GM12878 (cell line): Measurements from ENCODE around the gene COL4A5. TPM values are rescaled to one million over a fixed set of nuclear protein-coding genes. Genes with fewer than 3 reads are reported as not detected.

ENCODE experiments used
- ATAC-seq: fragments of 200-7000 bp; cut with Tn5 transposase; 3 replicates; pipeline ENCODE4 v1.9.1; 2020; ENCODE audit warnings: mild to moderate bottlenecking, moderate library complexity
- BruUV-seq: library from RNA; stranded (reverse); fragments of 400-500 nt; replicated peaks from 2 replicates; lab custom pipeline; 2021; lab: Mats Ljungman, UMichigan
- CTCF ChIA-PET: fragments of 300-600 bp; sonication (Branson Sonifier 250); formaldehyde crosslinking; extraction: SDS; loops from one replicate; lab custom pipeline; 2021; ENCODE audit warnings: inconsistent platforms; lab: Yijun Ruan, JAX
- POLR2A ChIA-PET: fragments of 350-600 bp; formaldehyde crosslinking; extraction: SDS; loops from one replicate; lab custom pipeline; 2021; ENCODE audit warnings: inconsistent platforms; lab: Charles Lee
- RAD21 ChIA-PET: fragments of 300-600 bp; sonication (Branson Sonifier 250); formaldehyde crosslinking; loops from one replicate; lab custom pipeline; 2023; ENCODE audit warnings: antibody characterized with exemption; ENCODE audit not compliant: unreplicated experiment; lab: Charles Lee
- SMC1A ChIA-PET: fragments of 300-600 bp; sonication (Branson Sonifier 250); formaldehyde crosslinking; loops from one replicate; lab custom pipeline; 2023; ENCODE audit not compliant: unreplicated experiment, uncharacterized antibody; lab: Charles Lee
- DNase-seq: peaks from one replicate; pipeline ENCODE4 v3.0.0-alpha.2; 2011; ENCODE audit warnings: low read depth, low spot score
- FAIRE-seq: peaks from 3 replicates; lab custom pipeline; 2011; peaks lifted over from hg19 to GRCh38; lab: Jason Lieb, UNC
- H2AFZ ChIP-seq: 2 replicates; pipeline ENCODE4 v1.6.0; 2011; ENCODE audit warnings: low read depth, low read length, control low read depth; ENCODE audit not compliant: control insufficient read depth
- H3K27ac ChIP-seq: 2 replicates; pipeline ENCODE4 v1.5.1; 2011; ENCODE audit warnings: control low read depth; ENCODE audit not compliant: control insufficient read depth, insufficient read depth
- H3K27me3 ChIP-seq, 2 experiments: replicated peaks in 1 of 2; 2 replicates each; pipeline versions ENCODE4 v1.6.0 to v1.6.1; 2011; ENCODE audit warnings: low read length in 1 of 2; ENCODE audit not compliant: control insufficient read depth in 2 of 2, insufficient read depth in 2 of 2
- H3K36me3 ChIP-seq, 2 experiments: 2 replicates each; pipeline ENCODE4 v1.5.1; 2011; ENCODE audit warnings: low read length in 1 of 2; ENCODE audit not compliant: control insufficient read depth in 2 of 2, insufficient read depth in 2 of 2
- H3K4me1 ChIP-seq: 2 replicates; pipeline ENCODE4 v1.6.1; 2011; ENCODE audit warnings: mild to moderate bottlenecking, low read length, moderate library complexity, mixed read lengths; ENCODE audit not compliant: control insufficient read depth, insufficient read depth
- H3K4me2 ChIP-seq: 2 replicates; pipeline ENCODE4 v1.6.0; 2011; ENCODE audit warnings: control low read depth; ENCODE audit not compliant: control insufficient read depth, insufficient read depth
- H3K4me3 ChIP-seq: fragments of 200-600 bp; sonication (generic); 2 replicates; pipeline ENCODE4 v1.5.1; 2016
- H3K79me2 ChIP-seq: 2 replicates; pipeline ENCODE4 v1.6.0; 2011; ENCODE audit warnings: low read length; ENCODE audit not compliant: control insufficient read depth, insufficient read depth
- H3K9ac ChIP-seq: 2 replicates; pipeline ENCODE4 v1.8.0; 2011; ENCODE audit warnings: low read length, control low read depth, mixed read lengths; ENCODE audit not compliant: control insufficient read depth, insufficient read depth
- H3K9me3 ChIP-seq: replicated peaks from 3 replicates; pipeline ENCODE4 v1.5.1; 2011; ENCODE audit warnings: mild to moderate bottlenecking, low read length; ENCODE audit not compliant: control insufficient read depth, insufficient read depth
- H4K20me1 ChIP-seq: 2 replicates; pipeline ENCODE4 v1.6.0; 2011; ENCODE audit not compliant: control insufficient read depth, insufficient read depth
- CEBPZ ChIP-seq: fragments of 150-350 bp; IDR thresholded peaks from 2 replicates; pipeline ENCODE4 v1.6.1; 2016; ENCODE audit warnings: low read depth, low read length
- LARP7 ChIP-seq: fragments of 450-650 bp; IDR thresholded peaks from 2 replicates; pipeline ENCODE4 v1.6.1; 2017; ENCODE audit warnings: mild to moderate bottlenecking
- MEF2B ChIP-seq: fragments of 450-650 bp; IDR thresholded peaks from 2 replicates; pipeline ENCODE4 v1.6.1; 2018; ENCODE audit warnings: mild to moderate bottlenecking, moderate library complexity; ENCODE audit not compliant: partially characterized antibody, poor library complexity, severe bottlenecking
- NR2F1 ChIP-seq: fragments of 450-650 bp; conservative IDR thresholded peaks from 2 replicates; pipeline ENCODE4 v1.6.1; 2017; ENCODE audit warnings: mild to moderate bottlenecking
- NRF1 ChIP-seq: conservative IDR thresholded peaks from 2 replicates; pipeline ENCODE4 v1.6.1; 2011; ENCODE audit warnings: mild to moderate bottlenecking, low read depth, low read length, improper control_type of control experiment
- RAD21 ChIP-seq: IDR thresholded peaks from 2 replicates; pipeline ENCODE4 v1.6.1; 2011; ENCODE audit warnings: mild to moderate bottlenecking, low read depth, low read length, moderate library complexity; ENCODE audit not compliant: insufficient read depth
- TCF3 ChIP-seq: IDR thresholded peaks from 2 replicates; pipeline ENCODE4 v1.6.1; 2012; ENCODE audit warnings: low read depth, mild to moderate bottlenecking, low read length, borderline replicate concordance; ENCODE audit not compliant: insufficient read depth
- ZNF24 ChIP-seq: fragments of 450-650 bp; IDR thresholded peaks from 2 replicates; pipeline ENCODE4 v1.6.1; 2017; ENCODE audit warnings: antibody characterized with exemption, mild to moderate bottlenecking
- ZNF592 ChIP-seq: fragments of 450-650 bp; IDR thresholded peaks from 2 replicates; pipeline ENCODE4 v1.6.1; 2017; ENCODE audit warnings: mild to moderate bottlenecking, moderate library complexity
- ZSCAN29 ChIP-seq: fragments of 450-650 bp; IDR thresholded peaks from 2 replicates; pipeline ENCODE4 v1.6.1; 2017; ENCODE audit warnings: mild to moderate bottlenecking, moderate library complexity
- WGBS: methylation state at CpG from one replicate; pipeline ENCODE4 v1.1.6; 2016; ENCODE audit warnings: low lambda C conversion rate; ENCODE audit not compliant: insufficient replicate concordance, insufficient coverage; ENCODE audit errors: missing lambda C conversion rate; 5-methylcytosine and 5-hydroxymethylcytosine counted together
- in situ Hi-C: fragments of 300-500 bp; cut with MboI; formaldehyde crosslinking; loops from 9 replicates; pipeline ENCODE4 v1.14.3; 2018; ENCODE audit warnings: mixed read lengths
- intact Hi-C: fragments of 100-400 bp; cut with micrococcal nuclease; formaldehyde crosslinking; loops from one replicate; pipeline ENCODE4 v1.14.2; 2022; ENCODE audit not compliant: unreplicated experiment
- polyA plus RNA-seq, 11 experiments: library from polyadenylated mRNA; depleted of rRNA in 4 of 11; unstranded in 6 of 11; stranded (reverse) in 5 of 11; fragments of >200 nt; fragmentation: Nextera tagmentation in 4 of 11; fragmentation: Illumina TruSeq in 1 of 11; extraction: Ambion mirVana in 4 of 11; extraction: Trizol in 1 of 11; gene quantifications; 1 replicate in 1 of 11; 2 replicates in 10 of 11; pipeline versions ENCODE4 v1.2.1 to v1.2.3, GENCODE V29; 2011 to 2016; ENCODE audit warnings: inconsistent platforms in 2 of 11, missing spikeins in 2 of 11, low read depth in 1 of 11
- total RNA-seq, 4 experiments: library from RNA; depleted of rRNA in 3 of 4; stranded (reverse); fragments of >200 nt in 3 of 4; fragmentation: Illumina TruSeq in 1 of 4; extraction: Trizol in 1 of 4; gene quantifications; 2 replicates each; pipeline versions ENCODE4 v1.2.1 to v1.2.3, GENCODE V29; 2013 to 2021

Gene COL4A5
- total and polyA plus RNA-seq, 10 of the 15 experiments (the other 5 are each of a cell fraction or from before 2014, with no cell fraction given) = 0.13 to 2.8 (median 0.38) TPM; not detected in 1

GRCh38 chrX:108671526-108671925, 231.9 kb downstream of the COL4A5 start:
- ChIA-PET SMC1A (no interaction called here), CTCF (interaction anchor here (1.2 kb wide), 1 partner anchor 714 kb away, joined by 3 read pairs; no protein-coding TSS in a partner anchor)
- Histone ChIP-seq H4K20me1 (no peaks in the 10 kb centered on the region), H3K27me3 (no peaks in the 10 kb centered on the region), H3K27ac (no peak overlapping the region), H3K36me3 (no peaks in the 10 kb centered on the region), H3K4me2 (no peak overlapping the region), H3K4me3 (no peak overlapping the region), H3K79me2 (no peaks in the 10 kb centered on the region)
- in situ Hi-C loops = no loop called here
- no TSS peak for BruUV-seq
- FAIRE-seq = no peak
- no peak for ATAC-seq
- TF ChIP-seq ZSCAN29 (no peak), ZNF24 (no peak), NR2F1 (no peak), RAD21 (no peak)
- TF ChIP-seq, all 136 proteins: peak for 0
- 19% methylated on average over 2 of the region's 2 CpGs for WGBS
- H2AFZ ChIP-seq = no peak overlapping the region
- DNase-seq = no peak
- H3K9ac ChIP-seq = no peak overlapping the region
- ChIA-PET RAD21 (no interaction called here), POLR2A (no interaction called here)
- H3K9me3 ChIP-seq = no peaks in the 10 kb centered on the region
- intact Hi-C loops = no loop called here
- H3K4me1 ChIP-seq = no peaks in the 10 kb centered on the region; the same call in 1 of the 2 replicates

GRCh38 chrX:108696690-108697089, 257.1 kb downstream of the COL4A5 start:
- no peak for DNase-seq
- H3K36me3 ChIP-seq = no peaks in the 10 kb centered on the region
- H3K4me3 ChIP-seq = no peak overlapping the region
- no peaks in the 10 kb centered on the region for H3K4me1 ChIP-seq
- ChIA-PET SMC1A (interaction anchor here (1.0 to 12.3 kb wide), 2 partner anchors 689 to 696 kb away, joined by 3 to 361 read pairs; no protein-coding TSS in a partner anchor), POLR2A (no interaction called here), RAD21 (interaction anchor here (9.0 kb wide), 1 partner anchor 687 kb away, joined by 330 read pairs; no protein-coding TSS in a partner anchor), CTCF (interaction anchor here (7.2 kb wide), 1 partner anchor 689 kb away, joined by 359 read pairs; no protein-coding TSS in a partner anchor)
- no peaks in the 10 kb centered on the region for H4K20me1 ChIP-seq
- H3K27ac ChIP-seq = no peak overlapping the region
- no peak for ATAC-seq
- no peak overlapping the region for H3K9ac ChIP-seq
- no peaks in the 10 kb centered on the region for H3K27me3 ChIP-seq
- intact Hi-C loops = loop anchor here (5.0 to 10.0 kb wide), 2 partner anchors 109 to 938 kb away; no protein-coding TSS in a partner anchor
- no peak for FAIRE-seq
- BruUV-seq = no TSS peak
- in situ Hi-C loops = no loop called here
- no peak overlapping the region for H2AFZ ChIP-seq
- H3K79me2 ChIP-seq = no peaks in the 10 kb centered on the region
- 29% methylated on average over 3 of the region's 3 CpGs for WGBS
- no peaks in the 10 kb centered on the region for H3K9me3 ChIP-seq
- no peak overlapping the region for H3K4me2 ChIP-seq
- no peak for TF ChIP-seq NRF1
- TF ChIP-seq CEBPZ = no peak
- no peak for TF ChIP-seq TCF3
- no peak for TF ChIP-seq MEF2B
- no peak for TF ChIP-seq LARP7
- no peak for TF ChIP-seq ZNF592
